Ascending aorta (tissue), 2 donors: ENCODE measurements around the gene CD40. TPM values are rescaled to one million over a fixed set of nuclear protein-coding genes. Genes with fewer than 3 reads are reported as not detected.

Source experiments
- DNase-seq, 2 donors: peaks; one replicate each; pipeline ENCODE4 v3.0.0-alpha.2; 2019; ENCODE audit warnings: low spot score in 2 of 2
- H3K27ac ChIP-seq, 2 donors: fragments of 200-600 bp; sonication (generic); one replicate each; pipeline ENCODE4 v1.5.1; 2016 to 2017; ENCODE audit warnings: mild to moderate bottlenecking in 1 of 2
- H3K27me3 ChIP-seq: fragments of 200-600 bp; sonication (generic); one replicate; pipeline ENCODE4 v1.5.1; 2017
- H3K36me3 ChIP-seq, 2 donors: fragments of 200-600 bp; sonication (generic); one replicate each; pipeline ENCODE4 v1.5.1; 2016
- H3K4me1 ChIP-seq, 2 donors: fragments of 200-600 bp; sonication (generic); one replicate each; pipeline ENCODE4 v1.5.1; 2016 to 2017; ENCODE audit warnings: mild to moderate bottlenecking in 1 of 2
- H3K4me3 ChIP-seq, 2 donors: fragments of 200-600 bp; sonication (generic); one replicate each; pipeline ENCODE4 v1.5.1; 2016 to 2017; ENCODE audit warnings: mild to moderate bottlenecking in 1 of 2
- H3K9me3 ChIP-seq, 2 donors: fragments of 200-600 bp; sonication (generic); one replicate each; pipeline ENCODE4 v1.5.1; 2016
- intact Hi-C: fragments of 100-400 bp; cut with DNase I; formaldehyde crosslinking; loops from one replicate; pipeline ENCODE4 v1.15.1; 2023
- total RNA-seq: library from RNA; depleted of rRNA; stranded (reverse); fragments of >200 nt; gene quantifications from one replicate; pipeline ENCODE4 v1.1.0, GENCODE V29; 2016
- TF ChIP-seq, protein P1 (sequence below), 3 experiments: fragments of 200-600 bp in 2 of 3; fragments of 450-650 bp in 1 of 3; sonication (generic) in 2 of 3; IDR thresholded peaks; one replicate each; pipeline ENCODE4 v1.5.1; 2016 to 2019; ENCODE audit warnings: antibody characterized with exemption in 3 of 3, mild to moderate bottlenecking in 1 of 3, moderate library complexity in 1 of 3

The CD40 gene
- total RNA-seq, 1 donor from 2014 or later, result 34.7 TPM

DNA sequence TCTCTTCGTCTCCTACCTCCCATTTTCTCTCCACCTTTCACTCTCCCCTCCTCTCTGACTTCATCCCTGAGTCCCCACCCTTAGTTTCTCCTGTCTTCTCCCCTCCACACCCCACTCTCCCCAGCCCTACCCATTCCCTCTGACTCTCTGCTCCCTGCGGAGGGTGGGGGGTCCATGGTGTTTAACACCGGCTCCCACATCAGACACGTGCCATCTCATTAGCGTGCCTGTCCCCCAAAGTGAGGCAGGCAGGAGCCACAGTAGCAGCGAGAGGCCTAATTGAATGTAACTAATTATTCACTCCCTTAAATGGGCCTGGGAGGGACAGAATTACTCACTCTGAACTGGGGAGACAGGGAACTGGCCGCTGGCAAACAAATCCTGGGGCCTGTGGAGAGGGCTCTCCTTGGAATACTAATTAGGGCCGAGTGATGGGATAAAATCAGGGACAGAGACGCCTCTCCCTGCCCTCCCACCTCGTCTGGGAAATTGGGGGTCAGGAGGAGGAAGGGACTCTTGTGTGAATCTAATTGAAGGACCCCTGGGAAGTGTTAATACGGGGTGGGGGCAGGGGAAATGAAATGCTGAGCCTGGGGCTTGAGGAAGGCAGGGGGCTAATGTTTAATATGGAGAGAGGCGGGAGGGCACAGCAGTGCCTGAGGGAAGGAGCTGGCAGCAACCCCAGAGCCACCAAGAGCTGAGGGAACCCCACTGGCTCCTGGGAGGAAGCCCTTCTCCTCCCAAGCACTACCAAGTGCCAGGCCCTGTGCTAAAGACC, 17.9 kb downstream of the CD40 start:
- Histone ChIP-seq H3K36me3 (no peaks in the 10 kb centered on the region), H3K4me3 (no peak overlapping the region), H3K9me3 (no peaks in the 10 kb centered on the region), H3K27me3 (no peaks in the 10 kb centered on the region), H3K4me1 (peaks cover 0 to 12% of the 10 kb centered on the region in 2 donors), H3K27ac (no peak overlapping the region)
- DNase-seq, result no peak
- intact Hi-C loops, result no loop called here
- TF ChIP-seq, protein P1, sequence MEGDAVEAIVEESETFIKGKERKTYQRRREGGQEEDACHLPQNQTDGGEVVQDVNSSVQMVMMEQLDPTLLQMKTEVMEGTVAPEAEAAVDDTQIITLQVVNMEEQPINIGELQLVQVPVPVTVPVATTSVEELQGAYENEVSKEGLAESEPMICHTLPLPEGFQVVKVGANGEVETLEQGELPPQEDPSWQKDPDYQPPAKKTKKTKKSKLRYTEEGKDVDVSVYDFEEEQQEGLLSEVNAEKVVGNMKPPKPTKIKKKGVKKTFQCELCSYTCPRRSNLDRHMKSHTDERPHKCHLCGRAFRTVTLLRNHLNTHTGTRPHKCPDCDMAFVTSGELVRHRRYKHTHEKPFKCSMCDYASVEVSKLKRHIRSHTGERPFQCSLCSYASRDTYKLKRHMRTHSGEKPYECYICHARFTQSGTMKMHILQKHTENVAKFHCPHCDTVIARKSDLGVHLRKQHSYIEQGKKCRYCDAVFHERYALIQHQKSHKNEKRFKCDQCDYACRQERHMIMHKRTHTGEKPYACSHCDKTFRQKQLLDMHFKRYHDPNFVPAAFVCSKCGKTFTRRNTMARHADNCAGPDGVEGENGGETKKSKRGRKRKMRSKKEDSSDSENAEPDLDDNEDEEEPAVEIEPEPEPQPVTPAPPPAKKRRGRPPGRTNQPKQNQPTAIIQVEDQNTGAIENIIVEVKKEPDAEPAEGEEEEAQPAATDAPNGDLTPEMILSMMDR (IDR thresholded peaks at IDR 0.05), result no peak

DNA sequence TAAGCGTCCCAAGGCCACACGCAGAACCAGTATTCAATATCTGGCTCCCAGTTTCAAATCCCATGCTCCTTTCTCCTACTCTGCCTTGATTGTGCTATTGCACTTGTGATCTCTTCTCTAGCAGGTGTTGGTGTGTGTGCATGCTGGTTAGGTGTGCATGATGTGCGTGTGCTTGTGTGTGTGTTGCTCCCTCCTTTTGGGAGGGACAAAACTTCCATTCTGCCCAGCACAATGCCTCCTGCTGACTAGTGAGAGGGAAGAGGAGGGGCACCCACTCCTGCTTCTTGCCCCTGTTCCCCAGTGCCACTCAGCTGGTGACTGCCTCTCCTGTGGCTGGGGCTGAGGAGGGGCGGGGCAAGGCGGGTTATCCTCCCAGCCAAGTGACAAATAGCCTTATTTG, 19.7 kb downstream of the CD40 start:
- no peak overlapping the region for H3K27ac ChIP-seq
- H3K27me3 ChIP-seq, result no peaks in the 10 kb centered on the region
- TF ChIP-seq, protein P1 (IDR thresholded peaks at IDR 0.05), result no peak
- no peaks in the 10 kb centered on the region for H3K9me3 ChIP-seq
- H3K4me1 ChIP-seq, result peaks cover 0 to 2% of the 10 kb centered on the region in 2 donors
- no peaks in the 10 kb centered on the region for H3K36me3 ChIP-seq
- DNase-seq, result no peak
- intact Hi-C loops, result no loop called here
- H3K4me3 ChIP-seq, result no peak overlapping the region

DNA sequence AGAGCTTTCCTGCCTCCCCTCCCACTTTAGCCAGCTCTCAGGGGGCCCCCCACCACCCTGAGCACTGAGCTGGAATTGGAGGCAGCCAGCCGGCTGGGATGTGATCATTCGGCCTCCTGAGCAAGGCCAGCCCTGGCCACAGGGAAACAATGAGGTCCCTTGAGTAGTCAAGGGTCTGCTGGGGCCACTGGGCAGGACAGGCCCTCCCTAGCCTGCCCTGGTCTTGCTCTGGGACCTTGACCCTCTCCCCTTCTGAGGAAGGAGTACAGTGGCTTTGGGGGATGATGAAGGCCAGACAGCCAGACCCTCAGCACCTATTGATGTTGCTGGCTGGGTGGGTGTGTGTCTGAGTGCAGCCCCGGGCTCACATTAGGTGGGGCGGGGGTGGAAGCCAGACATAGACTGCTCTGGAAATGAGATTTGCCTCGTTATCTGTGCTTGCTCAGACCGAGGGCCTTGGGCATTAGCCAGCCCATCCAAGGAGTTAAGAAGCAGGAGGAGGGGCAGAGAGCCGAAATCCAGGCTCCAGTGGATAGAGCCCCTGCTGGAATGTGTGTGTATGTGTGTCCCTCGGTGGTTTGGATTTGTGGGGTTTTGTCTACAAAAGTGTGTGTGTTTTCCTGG, 21.3 kb downstream of the CD40 start:
- no peak overlapping the region for H3K27ac ChIP-seq
- no peaks in the 10 kb centered on the region for H3K4me1 ChIP-seq
- H3K36me3 ChIP-seq, result no peaks in the 10 kb centered on the region
- H3K27me3 ChIP-seq, result no peaks in the 10 kb centered on the region
- no peak for DNase-seq
- intact Hi-C loops, result no loop called here
- H3K4me3 ChIP-seq, result no peak overlapping the region
- no peaks in the 10 kb centered on the region for H3K9me3 ChIP-seq
- TF ChIP-seq, protein P1 (IDR thresholded peaks at IDR 0.05), result no peak

GRCh38 chr20:46139908-46140482, 21.9 kb downstream of the CD40 start:
- no peak overlapping the region for H3K27ac ChIP-seq
- DNase-seq, result no peak
- TF ChIP-seq, protein P1 (IDR thresholded peaks at IDR 0.05), result no peak
- H3K9me3 ChIP-seq, result no peaks in the 10 kb centered on the region
- H3K36me3 ChIP-seq, result no peaks in the 10 kb centered on the region
- intact Hi-C loops, result no loop called here
- no peaks in the 10 kb centered on the region for H3K27me3 ChIP-seq
- no peaks in the 10 kb centered on the region for H3K4me1 ChIP-seq
- no peak overlapping the region for H3K4me3 ChIP-seq

DNA sequence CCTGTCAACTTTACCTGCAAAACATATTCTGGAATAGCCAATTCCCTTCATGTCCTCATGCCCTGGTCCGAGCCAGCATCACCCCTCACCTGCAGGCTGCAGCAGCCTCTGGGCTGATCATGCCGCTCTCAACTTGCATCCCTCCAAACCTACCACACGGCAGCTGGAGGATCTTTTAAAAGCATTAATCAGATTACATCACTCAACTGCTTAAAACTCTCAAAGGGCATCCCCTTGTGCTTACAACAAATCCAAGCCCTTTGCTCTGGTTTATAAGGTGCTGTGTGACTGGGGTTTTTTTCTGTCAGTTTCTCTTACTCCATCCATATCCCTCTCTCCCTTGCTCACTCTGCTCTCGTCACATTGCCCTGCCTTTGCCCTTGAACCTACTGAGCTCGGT, 24.0 kb downstream of the CD40 start:
- H3K9me3 ChIP-seq, result no peaks in the 10 kb centered on the region
- no peak overlapping the region for H3K27ac ChIP-seq
- TF ChIP-seq, protein P1 (IDR thresholded peaks at IDR 0.05), result no peak
- no peaks in the 10 kb centered on the region for H3K36me3 ChIP-seq
- no peaks in the 10 kb centered on the region for H3K4me1 ChIP-seq
- H3K27me3 ChIP-seq, result no peaks in the 10 kb centered on the region
- H3K4me3 ChIP-seq, result no peak overlapping the region
- DNase-seq, result no peak
- intact Hi-C loops, result no loop called here
